MCF 10A (cell line): ENCODE results near the gene CLEC3B. TPM values are rescaled to one million over a fixed set of nuclear protein-coding genes. Genes with fewer than 3 reads are reported as not detected.

Experiments
- BruUV-seq: library from RNA; stranded (reverse); fragments of 400-500 nt; replicated peaks from 2 replicates; lab custom pipeline; 2021; lab: Mats Ljungman, UMichigan
- CTCF ChIA-PET: fragments of 300-600 bp; sonication (Branson Sonifier 250); formaldehyde crosslinking; extraction: SDS; loops from one replicate; lab custom pipeline; 2021; ENCODE audit warnings: antibody characterized with exemption, inconsistent platforms; lab: Yijun Ruan, JAX
- POLR2A ChIA-PET: fragments of 300-600, 350-650 bp; sonication (Branson Sonifier 250); formaldehyde crosslinking; extraction: SDS; loops from one replicate; lab custom pipeline; 2020; ENCODE audit warnings: antibody characterized with exemption, inconsistent platforms; lab: Yijun Ruan, JAX
- DNase-seq: peaks from one replicate; pipeline ENCODE4 v3.0.0-alpha.2; 2018; ENCODE audit not compliant: unreplicated experiment
- H3K27ac Mint-ChIP-seq: one replicate; pipeline ENCODE4 v1.8.0; 2022; ENCODE audit warnings: mild to moderate bottlenecking, low read depth, mixed read lengths; ENCODE audit not compliant: unreplicated experiment
- H3K27me3 Mint-ChIP-seq: one replicate; pipeline ENCODE4 v1.8.0; 2022; ENCODE audit warnings: mixed read lengths; ENCODE audit not compliant: insufficient read depth, unreplicated experiment
- H3K36me3 Mint-ChIP-seq: one replicate; pipeline ENCODE4 v1.8.0; 2022; ENCODE audit warnings: mild to moderate bottlenecking, moderate library complexity, mixed read lengths; ENCODE audit not compliant: insufficient read depth, unreplicated experiment
- H3K4me1 Mint-ChIP-seq: one replicate; pipeline ENCODE4 v1.8.0; 2022; ENCODE audit warnings: mixed read lengths; ENCODE audit not compliant: insufficient read depth, unreplicated experiment
- H3K4me3 Mint-ChIP-seq: one replicate; pipeline ENCODE4 v1.8.0; 2022; ENCODE audit warnings: mild to moderate bottlenecking, moderate library complexity, mixed read lengths; ENCODE audit not compliant: unreplicated experiment
- H3K9me3 Mint-ChIP-seq: one replicate; pipeline ENCODE4 v1.8.0; 2022; ENCODE audit warnings: mixed read lengths; ENCODE audit not compliant: unreplicated experiment
- CTCF ChIP-seq: fragments of 200-600 bp; IDR thresholded peaks from one replicate; pipeline ENCODE4 v1.8.0; 2022; ENCODE audit warnings: antibody characterized with exemption, mild to moderate bottlenecking; ENCODE audit not compliant: unreplicated experiment
- intact Hi-C: fragments of 100-400 bp; cut with micrococcal nuclease; formaldehyde crosslinking; loops from 2 replicates; pipeline ENCODE4 v1.14.1; 2022
- total RNA-seq: library from RNA; stranded (reverse); gene quantifications from 2 replicates; pipeline ENCODE4 v1.2.3, GENCODE V29; 2022

The CLEC3B gene
- total RNA-seq, 1 experiment from 2014 or later: not detected

- BruUV-seq: no TSS peak
- no peak overlapping the region for H3K4me3 Mint-ChIP-seq
- H3K27ac Mint-ChIP-seq: no peak overlapping the region
- no peaks in the 10 kb centered on the region for H3K9me3 Mint-ChIP-seq
- intact Hi-C loops: no loop called here
- TF ChIP-seq CTCF: no peak
- no peaks in the 10 kb centered on the region for H3K4me1 Mint-ChIP-seq
- H3K27me3 Mint-ChIP-seq: no peaks in the 10 kb centered on the region
- POLR2A ChIA-PET: no interaction called here
- H3K36me3 Mint-ChIP-seq: peaks cover 86% of the 10 kb centered on the region
- CTCF ChIA-PET: interaction anchor here (0.7 kb wide), 1 partner anchor 643 kb away, joined by 3 read pairs; no protein-coding TSS in a partner anchor
- DNase-seq: no peak
These were observed 22.2 kb upstream of the CLEC3B start for GRCh38 chr3:45003859-45004258.

GRCh38 chr3:45007091-45007490 is 19.0 kb upstream of the CLEC3B start:
- peaks cover 58% of the 10 kb centered on the region for H3K36me3 Mint-ChIP-seq
- no peaks in the 10 kb centered on the region for H3K27me3 Mint-ChIP-seq
- no peaks in the 10 kb centered on the region for H3K9me3 Mint-ChIP-seq
- H3K4me1 Mint-ChIP-seq: peaks cover 15% of the 10 kb centered on the region
- no peak for DNase-seq
- H3K27ac Mint-ChIP-seq: no peak overlapping the region
- ChIA-PET POLR2A (no interaction called here), CTCF (interaction anchor here (0.6 kb wide), 1 partner anchor 29 kb away, joined by 4 read pairs; no protein-coding TSS in a partner anchor)
- no peak for TF ChIP-seq CTCF
- no TSS peak for BruUV-seq
- no peak overlapping the region for H3K4me3 Mint-ChIP-seq
- intact Hi-C loops: no loop called here

GRCh38 chr3:45008117-45008516 is 18.0 kb upstream of the CLEC3B start:
- BruUV-seq: no TSS peak
- H3K9me3 Mint-ChIP-seq: no peaks in the 10 kb centered on the region
- no peaks in the 10 kb centered on the region for H3K27me3 Mint-ChIP-seq
- ChIA-PET POLR2A (interaction anchor here (1.2 kb wide), 1 partner anchor 13 kb away, joined by 4 read pairs; no protein-coding TSS in a partner anchor), CTCF (no interaction called here)
- peaks cover 59% of the 10 kb centered on the region for H3K36me3 Mint-ChIP-seq
- no peak for TF ChIP-seq CTCF
- H3K4me3 Mint-ChIP-seq: no peak overlapping the region
- no peak overlapping the region for H3K27ac Mint-ChIP-seq
- H3K4me1 Mint-ChIP-seq: peaks cover 25% of the 10 kb centered on the region
- DNase-seq: peak; percentile 12
- intact Hi-C loops: no loop called here

GRCh38 chr3:45009868-45010267 is 16.2 kb upstream of the CLEC3B start:
- no peaks in the 10 kb centered on the region for H3K9me3 Mint-ChIP-seq
- no peak overlapping the region for H3K27ac Mint-ChIP-seq
- no peaks in the 10 kb centered on the region for H3K27me3 Mint-ChIP-seq
- no peak for TF ChIP-seq CTCF
- ChIA-PET CTCF (no interaction called here), POLR2A (interaction anchor here (1.0 to 1.1 kb wide), 2 partner anchors 32 to 43 kb away, joined by 3 read pairs; no protein-coding TSS in a partner anchor)
- H3K4me3 Mint-ChIP-seq: no peak overlapping the region
- peaks cover 48% of the 10 kb centered on the region for H3K36me3 Mint-ChIP-seq
- intact Hi-C loops: no loop called here
- DNase-seq: no peak
- BruUV-seq: no TSS peak
- peaks cover 26% of the 10 kb centered on the region for H3K4me1 Mint-ChIP-seq
